ACHN (cell line): Measurements from ENCODE around the gene MAX.

Experiments used
- DNase-seq: peaks from one replicate; pipeline ENCODE4 v3.0.0-alpha.2; 2015
- in situ Hi-C: cut with HindIII; loops from 2 replicates; pipeline ENCODE4 v1.10.0; 2017; ENCODE audit warnings: low sequenced_read_pairs, low pct_ligation_motif_present, low pct_unique_long_range_greater_than_20kb

The MAX gene, protein sequence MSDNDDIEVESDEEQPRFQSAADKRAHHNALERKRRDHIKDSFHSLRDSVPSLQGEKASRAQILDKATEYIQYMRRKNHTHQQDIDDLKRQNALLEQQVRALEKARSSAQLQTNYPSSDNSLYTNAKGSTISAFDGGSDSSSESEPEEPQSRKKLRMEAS

DNA sequence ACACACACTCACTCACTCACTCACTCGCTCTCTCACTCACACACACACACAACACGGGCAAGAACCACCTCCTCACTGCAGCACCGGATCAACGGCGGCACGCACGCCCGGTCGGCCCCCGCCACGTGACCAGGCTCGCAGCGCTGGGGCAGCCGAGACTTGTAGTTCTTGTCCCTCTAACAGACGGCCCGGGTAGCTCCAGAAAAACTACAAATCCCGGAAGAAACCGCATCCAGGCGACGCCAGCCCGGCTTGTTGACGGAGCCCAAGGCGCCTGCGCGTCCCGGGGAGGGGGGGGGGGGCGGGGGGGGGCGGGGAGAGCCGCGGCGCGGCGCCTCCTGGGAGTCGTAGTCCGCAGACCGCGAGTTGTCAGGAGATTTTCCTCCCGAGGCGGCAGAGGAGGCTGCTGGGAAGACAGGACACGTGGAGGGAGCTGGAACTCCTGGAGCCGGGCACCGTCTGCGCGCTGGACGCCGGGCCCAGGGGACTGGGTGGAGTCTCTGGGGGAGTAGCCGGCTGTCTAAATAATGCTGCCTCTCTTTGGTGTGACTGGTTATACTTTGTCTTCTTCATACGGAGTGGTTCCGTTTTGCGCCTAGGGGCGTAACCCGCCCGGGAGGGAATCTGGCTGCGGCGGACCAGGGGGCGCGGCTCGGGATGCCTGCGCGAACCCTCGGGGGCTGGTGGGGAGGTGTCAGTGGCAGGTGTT, at the start of gene MAX:
MAX (minus strand) TSS at position 77 of the 709 bp plus-strand sequence. CDS start 178 bp downstream, outside the sequence.
- in situ Hi-C loops: no loop called here
- peak; percentile 96 for DNase-seq

DNA sequence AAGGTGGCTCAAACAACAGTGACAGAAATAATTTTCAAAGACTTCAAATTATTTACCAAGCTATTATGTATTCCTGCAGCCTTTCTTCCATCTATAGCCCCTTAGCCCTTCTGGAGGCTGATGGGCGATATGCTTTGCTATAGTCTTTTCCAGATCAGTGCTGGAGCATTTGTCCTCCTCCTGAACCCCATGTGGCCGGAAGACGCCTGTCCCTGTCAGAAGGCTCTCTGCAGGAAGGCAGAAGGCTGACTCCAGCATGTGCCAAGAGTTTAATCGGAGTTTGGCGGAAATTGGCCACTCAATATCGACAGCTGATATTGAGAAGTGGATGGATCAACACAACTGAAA, 49.3 kb upstream of the MAX start:
- in situ Hi-C loops: no loop called here
- no peak for DNase-seq

DNA sequence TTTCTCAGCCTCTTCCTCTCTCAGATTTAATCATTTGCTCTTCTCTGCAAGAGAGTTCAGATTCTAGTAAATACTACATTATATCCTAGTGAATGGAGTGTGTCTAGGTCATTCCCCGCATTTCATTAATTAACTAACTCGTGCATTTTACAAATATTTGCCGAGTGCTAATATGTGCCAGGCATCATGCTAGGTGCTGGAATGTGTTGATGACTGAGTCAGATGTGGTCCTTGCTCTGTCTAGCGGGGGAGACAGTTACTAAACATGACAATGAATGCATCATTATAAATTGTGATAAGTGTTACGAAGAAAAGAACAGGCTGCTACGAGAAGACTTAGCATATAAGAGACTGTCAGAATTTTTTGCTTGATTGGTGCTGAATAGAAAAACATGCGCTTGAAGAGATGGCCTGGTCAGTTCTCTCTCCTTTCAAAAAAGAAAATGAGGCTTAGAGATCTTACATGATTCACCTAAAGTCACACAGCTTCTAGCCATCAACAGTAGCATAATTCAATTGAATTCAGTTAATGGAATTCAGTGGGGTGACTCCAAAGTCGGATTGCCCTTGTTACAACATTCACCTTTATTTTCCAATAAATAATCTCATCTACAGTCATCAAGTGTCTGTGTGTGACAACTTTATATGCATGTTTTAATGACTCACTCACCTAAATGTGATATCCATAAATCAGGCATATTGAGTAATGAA, 48.7 kb upstream of the MAX start:
- no peak for DNase-seq
- in situ Hi-C loops: no loop called here

DNA sequence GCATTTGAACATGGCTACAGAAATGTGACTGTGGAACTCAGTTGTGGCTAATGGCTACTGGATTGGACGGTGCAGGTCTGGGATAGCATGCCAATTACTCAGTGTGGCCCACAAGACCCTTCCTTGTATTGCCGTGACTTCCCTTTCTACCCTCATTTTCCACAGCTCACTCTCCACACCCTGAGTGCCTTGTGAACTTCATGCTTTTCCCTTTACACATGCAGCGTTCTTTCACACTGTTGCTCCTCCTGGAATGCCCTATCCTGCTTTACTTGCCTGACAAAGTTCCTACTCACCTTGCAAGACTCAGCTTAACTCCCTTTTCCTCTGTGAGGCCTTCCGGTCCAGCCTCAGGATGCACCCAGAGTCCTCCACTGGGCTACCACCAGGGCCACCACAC, 46.8 kb upstream of the MAX start:
- no peak for DNase-seq
- in situ Hi-C loops: no loop called here

DNA sequence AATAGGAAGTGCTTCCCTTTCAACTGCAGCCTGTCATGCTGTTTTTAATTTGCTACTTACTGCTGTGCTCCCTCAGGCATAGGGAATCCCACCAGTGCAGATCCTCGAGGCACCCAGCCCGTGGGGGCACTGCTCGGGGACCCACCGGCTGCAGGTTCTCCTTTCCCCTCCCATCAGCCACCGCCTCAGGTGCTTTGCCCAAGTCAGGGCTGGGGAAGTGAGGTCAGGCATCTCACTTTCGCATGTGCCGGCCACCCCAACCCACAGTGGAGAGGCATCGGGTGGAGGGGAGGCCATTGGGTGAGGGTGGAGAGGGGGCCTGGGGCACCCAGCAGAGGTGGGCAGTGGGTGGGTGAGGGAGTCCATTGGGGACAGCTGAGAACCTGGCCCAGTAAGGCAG, 41.9 kb upstream of the MAX start:
- in situ Hi-C loops: no loop called here
- no peak for DNase-seq

DNA sequence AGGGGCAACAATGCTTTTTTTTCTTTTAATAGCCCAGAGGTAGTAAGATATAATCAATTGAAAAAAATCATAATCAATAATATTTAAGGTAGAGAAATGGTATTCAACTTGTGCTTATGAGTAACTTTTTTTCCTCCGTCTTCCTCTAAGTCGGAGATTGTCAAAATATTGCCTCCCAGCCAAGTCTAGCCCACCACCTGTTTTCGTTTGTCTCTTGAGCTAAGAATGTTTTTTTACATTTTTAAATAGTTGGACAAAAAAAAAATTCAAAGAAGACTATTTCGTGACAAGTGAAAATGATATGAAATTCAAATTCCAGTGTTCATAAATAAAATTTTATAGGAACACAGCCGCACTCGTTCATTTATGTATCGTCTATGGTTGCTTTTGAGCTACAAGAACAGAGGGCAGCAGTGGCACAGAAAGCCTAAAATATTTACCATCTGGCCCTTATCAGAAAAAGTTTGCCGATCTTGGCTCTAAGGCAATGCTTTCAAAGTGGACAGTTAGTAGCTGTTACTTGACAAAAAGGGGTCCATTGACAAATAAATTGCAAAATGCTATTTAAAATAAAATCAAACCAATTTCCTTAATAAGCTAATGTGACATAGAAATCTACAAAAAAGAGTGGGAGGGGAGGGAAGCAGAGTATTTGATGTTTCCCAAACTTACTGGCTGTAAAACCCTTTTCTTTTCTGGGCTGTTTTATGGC, 40.8 kb upstream of the MAX start:
- in situ Hi-C loops: no loop called here
- DNase-seq: no peak

DNA sequence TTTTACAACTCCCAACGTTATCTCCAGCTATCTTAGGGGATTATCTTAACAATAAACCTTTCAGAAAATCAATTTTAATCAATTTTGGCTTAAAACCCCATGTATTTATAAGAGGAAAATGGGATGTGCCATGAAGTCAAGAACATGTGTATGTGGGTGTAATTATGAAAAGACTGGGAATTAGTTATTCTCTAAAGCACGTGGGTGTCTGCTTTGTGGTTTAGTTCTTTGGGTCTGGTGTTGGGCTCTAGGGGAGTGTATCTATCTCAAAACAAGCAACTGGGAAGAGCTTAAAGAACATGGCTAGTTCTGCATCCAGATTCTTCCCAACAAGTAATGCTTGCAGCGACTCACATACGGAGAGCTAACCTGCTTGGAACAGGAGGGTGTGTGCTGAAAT, 40.1 kb upstream of the MAX start:
- in situ Hi-C loops: no loop called here
- no peak for DNase-seq

DNA sequence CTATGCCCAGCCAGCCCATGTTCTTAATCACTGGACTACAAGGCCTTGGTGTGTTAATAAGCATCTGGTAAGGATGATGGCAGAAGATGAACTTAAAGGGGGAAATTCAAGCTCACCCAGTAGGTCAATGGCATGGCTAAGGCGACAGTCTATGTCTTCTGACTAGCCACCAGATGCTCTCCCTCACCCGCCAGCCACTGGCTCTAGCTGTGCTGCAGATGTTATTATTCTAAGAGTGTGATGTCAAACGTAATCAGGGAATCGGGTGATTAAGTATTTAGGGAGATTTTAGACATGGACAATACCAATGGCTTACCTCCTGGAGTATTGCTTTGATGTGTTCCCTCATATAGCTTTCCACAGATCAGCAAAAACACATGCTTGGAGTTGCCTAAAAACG, 39.2 kb upstream of the MAX start:
- no peak for DNase-seq
- in situ Hi-C loops: no loop called here

DNA sequence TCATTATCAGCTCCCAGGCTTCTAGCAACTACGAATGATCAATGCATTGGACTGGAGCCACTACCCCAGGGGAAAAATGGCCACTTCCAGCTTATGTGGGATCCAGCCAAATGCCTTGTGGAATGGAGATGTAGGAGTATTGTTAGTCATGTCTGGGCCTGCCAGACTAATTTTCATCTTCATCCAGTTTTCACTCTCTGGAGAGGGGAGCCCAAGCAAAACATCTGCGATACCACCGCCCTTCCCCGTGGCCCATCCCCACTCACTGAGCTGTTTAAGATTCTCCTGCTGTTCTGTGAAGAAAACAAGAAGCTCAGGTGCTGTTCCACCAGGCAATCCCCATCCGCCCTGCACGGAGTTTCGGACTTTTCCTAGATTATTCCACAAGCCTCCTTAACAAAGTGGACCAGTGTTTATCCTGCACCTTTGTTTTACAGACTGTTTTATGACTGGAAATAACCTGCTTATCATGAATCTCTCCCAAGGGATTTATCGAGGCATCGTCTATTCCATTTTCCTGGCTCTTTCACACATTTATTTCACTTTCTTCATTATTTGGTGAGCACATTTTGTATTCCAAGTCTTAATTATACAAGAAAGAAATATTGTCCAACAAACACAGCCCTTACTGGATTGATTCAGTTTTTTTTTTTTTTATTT, 35.5 kb upstream of the MAX start:
- in situ Hi-C loops: no loop called here
- no peak for DNase-seq

DNA sequence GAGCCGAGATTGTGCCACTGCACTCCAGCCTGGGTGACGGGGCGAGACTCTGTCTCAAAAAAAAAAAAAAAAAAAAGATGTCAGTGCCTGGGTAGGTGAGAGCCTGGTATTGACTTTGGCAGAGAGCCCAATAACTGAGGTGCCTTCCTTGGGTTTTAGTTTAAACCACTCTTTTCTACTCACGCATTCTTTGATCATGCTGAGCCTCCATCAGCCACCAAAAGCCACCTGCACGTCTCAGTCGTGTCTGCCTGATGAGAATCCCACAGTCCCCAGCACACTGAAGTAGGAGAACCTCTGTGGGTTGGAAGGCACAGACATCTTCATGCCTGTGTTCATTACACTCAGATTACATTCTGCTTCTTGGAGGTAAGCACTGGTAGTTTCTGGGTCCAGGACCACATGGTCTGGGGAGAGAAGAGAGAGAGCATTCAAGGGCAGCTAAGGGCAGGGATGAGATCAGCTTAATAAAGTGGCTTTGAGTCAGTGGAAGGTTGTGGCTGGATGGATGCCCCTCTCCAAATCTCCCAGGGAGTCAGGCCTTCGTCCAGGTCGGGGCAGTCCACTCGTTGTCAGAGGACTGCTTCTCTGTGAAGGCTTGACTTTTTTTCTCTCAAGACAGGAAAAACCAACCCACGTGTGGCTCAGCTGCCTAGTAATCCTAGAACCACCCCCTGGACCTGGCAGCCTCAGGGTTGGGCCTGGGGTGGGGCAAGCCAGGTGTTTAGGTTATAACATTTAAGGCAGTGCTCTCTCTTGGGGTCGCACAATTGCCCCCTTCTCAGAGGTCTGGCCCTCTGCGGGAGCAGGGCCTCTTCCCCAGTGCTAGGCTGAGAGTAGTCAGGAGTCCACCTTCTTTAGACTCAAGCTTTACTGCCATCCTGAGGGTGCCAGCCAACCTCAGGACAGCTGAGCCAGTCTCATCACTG, 32.6 kb upstream of the MAX start:
- in situ Hi-C loops: no loop called here
- no peak for DNase-seq

DNA sequence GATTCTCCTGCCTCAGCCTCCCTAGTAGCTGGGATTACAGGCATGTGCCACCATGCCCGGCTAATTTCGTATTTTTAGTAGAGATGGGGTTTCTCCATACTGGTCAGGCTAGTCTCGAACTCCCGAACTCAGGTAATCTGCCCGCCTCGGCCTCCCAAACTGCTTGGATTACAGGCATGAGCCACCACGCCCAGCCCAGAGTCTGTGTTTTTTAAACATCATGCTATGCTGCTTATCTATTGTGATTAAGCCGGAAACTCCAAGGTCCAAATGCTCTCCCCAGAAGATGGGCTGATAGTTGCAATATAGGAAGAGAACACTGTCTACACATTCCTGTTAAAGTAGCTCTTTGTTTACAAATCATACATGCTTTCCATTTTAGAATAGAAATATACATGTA, 30.5 kb upstream of the MAX start:
- in situ Hi-C loops: no loop called here
- DNase-seq: no peak

DNA sequence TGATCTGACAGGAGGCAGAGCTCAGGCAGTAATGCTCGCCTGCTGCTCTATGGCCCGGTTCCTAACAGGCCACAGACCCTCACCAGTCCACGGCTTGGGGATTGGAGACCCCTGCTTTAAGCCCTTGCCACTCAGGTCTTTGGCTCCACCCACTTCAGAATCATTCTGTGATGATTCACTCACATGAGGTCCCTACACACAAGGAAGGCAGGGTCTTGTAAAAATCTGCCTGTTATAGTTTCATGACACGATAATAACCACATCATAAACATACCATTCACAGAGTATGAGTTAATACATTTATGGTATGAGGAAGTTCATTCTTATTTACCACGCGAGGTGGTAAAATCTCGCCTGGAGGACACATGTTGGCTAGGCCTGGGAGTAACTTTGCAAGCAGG, 29.0 kb upstream of the MAX start:
- no peak for DNase-seq
- in situ Hi-C loops: no loop called here

DNA sequence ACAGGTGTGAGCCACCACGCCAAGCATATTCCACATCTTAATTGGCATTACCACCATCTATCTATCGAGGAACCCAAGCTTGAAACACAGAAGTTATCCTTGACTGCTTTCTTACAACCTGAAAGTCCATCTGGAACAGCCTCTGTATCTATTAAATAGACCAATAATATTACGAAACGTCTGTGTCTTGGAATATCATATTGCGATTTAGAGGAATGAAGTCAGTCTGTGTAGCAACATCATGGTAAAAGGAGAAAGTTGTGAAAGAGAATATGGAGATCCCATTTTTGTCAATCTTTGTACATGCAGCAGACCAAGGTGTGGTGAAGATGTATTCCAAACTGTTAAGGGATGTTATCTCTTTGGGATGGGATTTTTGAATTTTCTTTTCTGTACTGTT, 25.8 kb upstream of the MAX start:
- no peak for DNase-seq
- in situ Hi-C loops: no loop called here

DNA sequence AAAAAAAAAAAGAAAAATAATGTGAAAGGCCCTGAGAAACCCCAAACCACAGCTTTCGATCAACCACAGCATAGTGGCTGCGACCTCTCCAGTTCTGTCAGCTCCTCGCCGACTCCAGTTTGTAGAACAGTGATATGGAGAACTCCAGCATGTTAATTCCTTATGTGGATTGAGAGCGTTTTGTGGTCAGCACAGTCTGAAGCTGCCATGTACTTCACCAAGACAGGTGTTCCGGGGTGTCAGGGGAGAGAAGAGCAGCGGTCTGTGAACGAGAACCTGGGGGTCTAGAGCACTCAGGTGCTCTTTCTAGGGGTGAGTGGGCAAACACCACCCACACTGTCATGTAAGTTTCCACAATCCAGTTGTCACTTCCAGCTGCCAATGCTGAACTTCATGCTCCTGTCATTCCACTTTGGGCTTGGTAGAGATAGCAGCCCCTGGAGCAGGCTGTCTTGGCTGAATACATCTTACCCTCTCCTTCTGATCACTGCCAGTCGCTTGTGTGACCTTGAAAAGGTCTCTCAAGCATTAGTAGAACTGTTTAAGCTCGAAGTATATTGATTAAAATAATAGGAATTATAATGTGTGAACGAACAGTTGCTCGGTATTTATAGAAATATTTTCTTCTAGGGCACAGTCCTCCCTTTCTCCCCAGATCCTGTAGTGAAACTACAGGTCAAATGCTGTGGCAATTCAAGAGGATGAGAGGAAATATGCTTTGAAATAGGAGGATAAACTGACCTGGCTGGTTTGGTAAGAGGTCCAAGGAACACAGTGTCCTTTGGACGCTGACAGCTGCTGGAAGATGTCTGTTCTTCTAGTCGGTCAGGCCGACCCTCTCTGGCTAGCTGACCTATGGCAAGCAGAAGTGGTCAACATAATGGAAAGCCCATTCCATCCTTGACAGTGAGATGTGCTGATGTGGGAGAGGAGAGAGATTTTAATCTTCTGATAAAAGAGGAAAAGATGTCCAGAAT, 15.7 kb upstream of the MAX start:
- in situ Hi-C loops: no loop called here
- no peak for DNase-seq

DNA sequence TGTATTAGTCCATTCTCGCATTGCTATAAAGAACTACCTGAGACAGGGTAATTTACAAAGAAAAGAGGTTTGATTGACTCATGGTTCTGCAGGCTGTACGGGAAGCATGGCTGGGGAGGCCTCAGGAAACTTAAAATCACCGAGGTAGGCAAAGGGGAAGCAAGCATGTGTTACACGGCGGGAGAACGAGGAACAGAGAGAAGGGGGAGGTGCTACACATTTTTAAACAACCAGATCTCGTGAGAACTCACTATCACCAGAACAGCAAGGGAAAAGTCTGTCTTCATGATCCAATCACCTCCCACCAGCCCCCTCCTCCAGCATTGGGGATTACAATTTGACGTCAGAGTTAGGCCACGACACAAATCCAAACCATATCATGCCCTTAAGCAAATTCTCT, 13.3 kb upstream of the MAX start:
- in situ Hi-C loops: no loop called here
- no peak for DNase-seq

DNA sequence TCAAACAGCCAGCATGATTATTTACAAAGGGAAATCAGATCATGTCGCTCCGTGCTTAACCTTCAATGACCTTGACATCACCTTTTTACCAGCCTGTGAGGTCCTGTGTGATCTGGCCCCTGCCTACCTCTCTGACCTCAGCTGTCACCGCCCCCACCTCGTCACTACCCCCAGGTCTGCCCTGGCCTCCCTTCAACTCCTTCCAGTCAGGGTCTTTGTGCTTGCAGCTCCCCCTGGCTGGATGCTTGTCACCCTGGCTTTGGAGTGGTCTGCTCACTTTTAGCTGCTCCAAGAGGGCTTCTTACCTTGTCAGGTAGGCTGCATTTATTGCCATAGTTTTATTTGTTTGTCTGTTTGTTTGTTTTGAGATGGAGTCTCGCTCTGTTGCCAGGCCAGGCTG, 8.2 kb upstream of the MAX start:
- in situ Hi-C loops: no loop called here
- no peak for DNase-seq

DNA sequence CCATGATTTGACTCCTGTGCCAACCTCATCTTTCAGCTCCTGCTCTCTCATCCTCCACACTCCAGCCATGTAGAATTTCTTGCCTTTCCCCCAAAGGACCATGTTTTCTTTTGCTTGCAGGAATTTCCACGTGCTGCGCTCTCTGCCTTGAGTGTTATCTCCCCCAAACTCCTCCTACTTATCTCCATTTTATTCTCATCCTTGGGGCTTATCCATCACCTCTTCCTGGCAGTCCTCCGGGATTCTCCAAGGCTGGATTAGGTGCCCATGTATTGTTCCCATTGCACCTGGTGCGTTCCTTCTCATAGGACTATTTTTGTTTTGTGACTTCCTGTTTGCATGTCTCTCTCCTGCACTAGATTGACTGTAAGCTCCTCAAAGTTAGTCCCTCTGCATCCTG, 7.0 kb upstream of the MAX start:
- in situ Hi-C loops: no loop called here

More for the DNA sequence above, 7.0 kb upstream of the MAX start:
- DNase-seq: no peak
